Measurements from ENCODE around the gene ZC3HAV1L.

DNA sequence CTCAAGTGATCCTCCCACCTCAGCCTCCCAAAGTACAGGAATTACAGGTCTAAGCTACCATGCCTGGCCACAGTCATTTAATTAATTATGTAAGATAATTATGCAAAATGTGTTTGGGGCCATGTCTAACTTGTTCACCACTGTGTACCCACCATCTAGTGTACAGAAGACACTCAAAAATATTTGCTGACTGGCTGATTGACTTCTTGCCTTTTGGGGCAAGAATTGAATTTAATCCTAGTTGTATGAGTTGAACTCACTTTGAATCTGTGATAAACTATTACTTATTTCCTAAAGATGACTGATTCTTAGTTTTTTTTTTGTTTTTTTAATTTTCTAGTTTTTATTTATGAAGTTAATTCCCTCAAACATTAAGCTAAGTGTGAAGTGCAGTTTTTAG, 15.8 kb upstream of the ZC3HAV1L start:
- TF ChIP-seq, protein P1, sequence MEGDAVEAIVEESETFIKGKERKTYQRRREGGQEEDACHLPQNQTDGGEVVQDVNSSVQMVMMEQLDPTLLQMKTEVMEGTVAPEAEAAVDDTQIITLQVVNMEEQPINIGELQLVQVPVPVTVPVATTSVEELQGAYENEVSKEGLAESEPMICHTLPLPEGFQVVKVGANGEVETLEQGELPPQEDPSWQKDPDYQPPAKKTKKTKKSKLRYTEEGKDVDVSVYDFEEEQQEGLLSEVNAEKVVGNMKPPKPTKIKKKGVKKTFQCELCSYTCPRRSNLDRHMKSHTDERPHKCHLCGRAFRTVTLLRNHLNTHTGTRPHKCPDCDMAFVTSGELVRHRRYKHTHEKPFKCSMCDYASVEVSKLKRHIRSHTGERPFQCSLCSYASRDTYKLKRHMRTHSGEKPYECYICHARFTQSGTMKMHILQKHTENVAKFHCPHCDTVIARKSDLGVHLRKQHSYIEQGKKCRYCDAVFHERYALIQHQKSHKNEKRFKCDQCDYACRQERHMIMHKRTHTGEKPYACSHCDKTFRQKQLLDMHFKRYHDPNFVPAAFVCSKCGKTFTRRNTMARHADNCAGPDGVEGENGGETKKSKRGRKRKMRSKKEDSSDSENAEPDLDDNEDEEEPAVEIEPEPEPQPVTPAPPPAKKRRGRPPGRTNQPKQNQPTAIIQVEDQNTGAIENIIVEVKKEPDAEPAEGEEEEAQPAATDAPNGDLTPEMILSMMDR (IDR thresholded peaks at IDR 0.05): no peak
- TF ChIP-seq MAFK (IDR thresholded peaks at IDR 0.05; ENCODE audit: partially characterized antibody) (peak; percentile 26), BHLHE40 (IDR thresholded peaks at IDR 0.05; ENCODE audit: low read depth, low read length) (no peak), EP300 (IDR thresholded peaks at IDR 0.05) (no peak)
- TF ChIP-seq, protein P2, sequence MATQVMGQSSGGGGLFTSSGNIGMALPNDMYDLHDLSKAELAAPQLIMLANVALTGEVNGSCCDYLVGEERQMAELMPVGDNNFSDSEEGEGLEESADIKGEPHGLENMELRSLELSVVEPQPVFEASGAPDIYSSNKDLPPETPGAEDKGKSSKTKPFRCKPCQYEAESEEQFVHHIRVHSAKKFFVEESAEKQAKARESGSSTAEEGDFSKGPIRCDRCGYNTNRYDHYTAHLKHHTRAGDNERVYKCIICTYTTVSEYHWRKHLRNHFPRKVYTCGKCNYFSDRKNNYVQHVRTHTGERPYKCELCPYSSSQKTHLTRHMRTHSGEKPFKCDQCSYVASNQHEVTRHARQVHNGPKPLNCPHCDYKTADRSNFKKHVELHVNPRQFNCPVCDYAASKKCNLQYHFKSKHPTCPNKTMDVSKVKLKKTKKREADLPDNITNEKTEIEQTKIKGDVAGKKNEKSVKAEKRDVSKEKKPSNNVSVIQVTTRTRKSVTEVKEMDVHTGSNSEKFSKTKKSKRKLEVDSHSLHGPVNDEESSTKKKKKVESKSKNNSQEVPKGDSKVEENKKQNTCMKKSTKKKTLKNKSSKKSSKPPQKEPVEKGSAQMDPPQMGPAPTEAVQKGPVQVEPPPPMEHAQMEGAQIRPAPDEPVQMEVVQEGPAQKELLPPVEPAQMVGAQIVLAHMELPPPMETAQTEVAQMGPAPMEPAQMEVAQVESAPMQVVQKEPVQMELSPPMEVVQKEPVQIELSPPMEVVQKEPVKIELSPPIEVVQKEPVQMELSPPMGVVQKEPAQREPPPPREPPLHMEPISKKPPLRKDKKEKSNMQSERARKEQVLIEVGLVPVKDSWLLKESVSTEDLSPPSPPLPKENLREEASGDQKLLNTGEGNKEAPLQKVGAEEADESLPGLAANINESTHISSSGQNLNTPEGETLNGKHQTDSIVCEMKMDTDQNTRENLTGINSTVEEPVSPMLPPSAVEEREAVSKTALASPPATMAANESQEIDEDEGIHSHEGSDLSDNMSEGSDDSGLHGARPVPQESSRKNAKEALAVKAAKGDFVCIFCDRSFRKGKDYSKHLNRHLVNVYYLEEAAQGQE (IDR thresholded peaks at IDR 0.05): no peak
